GM10248 (cell line): ENCODE data around the gene RBM45.
"Not testable (repeated sequence)": the region's sequence is repeated elsewhere in the genome, so short reads cannot be mapped to it uniquely, and the experiment has no call there.

Experiments used
- CTCF ChIA-PET: fragments of 300-600 bp; sonication (Branson Sonifier 250); formaldehyde crosslinking; extraction: SDS; loops from one replicate; lab custom pipeline; 2021; ENCODE audit warnings: antibody characterized with exemption; lab: Yijun Ruan, JAX
- POLR2A ChIA-PET: fragments of 350-650 bp; sonication (Branson Sonifier 250); formaldehyde crosslinking; extraction: SDS; loops from one replicate; lab custom pipeline; 2020; ENCODE audit warnings: antibody characterized with exemption; lab: Yijun Ruan, JAX
- DNase-seq: peaks from one replicate; pipeline ENCODE4 v3.0.0; 2012; ENCODE audit errors: extremely low spot score
- TF ChIP-seq, protein P1 (sequence below): IDR thresholded peaks from 2 replicates; pipeline ENCODE4 v1.5.1; 2012; ENCODE audit warnings: mild to moderate bottlenecking, low read depth; ENCODE audit errors: extremely low read depth, missing control alignments, control extremely low read depth

The RBM45 gene

DNA sequence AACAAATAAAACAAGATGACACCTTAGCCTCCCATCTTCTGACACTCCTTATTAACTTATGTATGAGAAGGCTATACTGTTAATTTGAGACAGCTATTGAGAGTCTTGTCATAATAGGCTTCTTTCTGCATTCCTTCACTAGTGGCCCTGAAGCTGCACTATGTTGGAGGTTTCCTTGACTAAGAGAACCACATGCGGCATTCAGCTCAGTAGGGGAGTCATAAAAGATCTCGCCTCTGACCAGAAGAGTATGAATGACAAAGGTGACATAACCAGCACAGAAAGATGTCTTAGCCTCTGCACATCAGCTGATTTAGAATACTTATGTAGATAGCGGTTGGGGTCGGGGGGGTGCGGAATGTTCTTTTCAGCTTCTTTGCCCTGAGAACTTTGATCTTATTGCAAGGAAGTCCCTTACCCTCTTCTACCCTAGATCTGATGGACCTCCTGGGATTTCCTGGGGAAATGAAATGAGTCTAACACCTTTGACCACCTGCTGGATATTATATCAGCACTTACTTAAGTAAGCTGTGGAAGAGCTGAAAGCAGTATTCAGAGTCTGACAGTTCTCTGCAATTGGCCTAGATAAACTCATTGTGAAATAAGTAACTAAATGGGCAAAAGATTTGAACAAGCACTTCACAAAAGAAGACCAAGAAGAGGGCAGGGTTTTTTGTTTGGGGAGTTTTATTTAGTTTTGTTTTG lies 24.2 kb downstream of the RBM45 start:
- TF ChIP-seq, protein P1, sequence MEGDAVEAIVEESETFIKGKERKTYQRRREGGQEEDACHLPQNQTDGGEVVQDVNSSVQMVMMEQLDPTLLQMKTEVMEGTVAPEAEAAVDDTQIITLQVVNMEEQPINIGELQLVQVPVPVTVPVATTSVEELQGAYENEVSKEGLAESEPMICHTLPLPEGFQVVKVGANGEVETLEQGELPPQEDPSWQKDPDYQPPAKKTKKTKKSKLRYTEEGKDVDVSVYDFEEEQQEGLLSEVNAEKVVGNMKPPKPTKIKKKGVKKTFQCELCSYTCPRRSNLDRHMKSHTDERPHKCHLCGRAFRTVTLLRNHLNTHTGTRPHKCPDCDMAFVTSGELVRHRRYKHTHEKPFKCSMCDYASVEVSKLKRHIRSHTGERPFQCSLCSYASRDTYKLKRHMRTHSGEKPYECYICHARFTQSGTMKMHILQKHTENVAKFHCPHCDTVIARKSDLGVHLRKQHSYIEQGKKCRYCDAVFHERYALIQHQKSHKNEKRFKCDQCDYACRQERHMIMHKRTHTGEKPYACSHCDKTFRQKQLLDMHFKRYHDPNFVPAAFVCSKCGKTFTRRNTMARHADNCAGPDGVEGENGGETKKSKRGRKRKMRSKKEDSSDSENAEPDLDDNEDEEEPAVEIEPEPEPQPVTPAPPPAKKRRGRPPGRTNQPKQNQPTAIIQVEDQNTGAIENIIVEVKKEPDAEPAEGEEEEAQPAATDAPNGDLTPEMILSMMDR: no peak
- ChIA-PET POLR2A (no interaction called here), CTCF (interaction anchor here (0.6 to 3.6 kb wide), 5 partner anchors 9 to 25 kb away, joined by 3 to 14 read pairs (median 4); partner anchors contain the start of gene RBM45)
- DNase-seq: no peak

DNA sequence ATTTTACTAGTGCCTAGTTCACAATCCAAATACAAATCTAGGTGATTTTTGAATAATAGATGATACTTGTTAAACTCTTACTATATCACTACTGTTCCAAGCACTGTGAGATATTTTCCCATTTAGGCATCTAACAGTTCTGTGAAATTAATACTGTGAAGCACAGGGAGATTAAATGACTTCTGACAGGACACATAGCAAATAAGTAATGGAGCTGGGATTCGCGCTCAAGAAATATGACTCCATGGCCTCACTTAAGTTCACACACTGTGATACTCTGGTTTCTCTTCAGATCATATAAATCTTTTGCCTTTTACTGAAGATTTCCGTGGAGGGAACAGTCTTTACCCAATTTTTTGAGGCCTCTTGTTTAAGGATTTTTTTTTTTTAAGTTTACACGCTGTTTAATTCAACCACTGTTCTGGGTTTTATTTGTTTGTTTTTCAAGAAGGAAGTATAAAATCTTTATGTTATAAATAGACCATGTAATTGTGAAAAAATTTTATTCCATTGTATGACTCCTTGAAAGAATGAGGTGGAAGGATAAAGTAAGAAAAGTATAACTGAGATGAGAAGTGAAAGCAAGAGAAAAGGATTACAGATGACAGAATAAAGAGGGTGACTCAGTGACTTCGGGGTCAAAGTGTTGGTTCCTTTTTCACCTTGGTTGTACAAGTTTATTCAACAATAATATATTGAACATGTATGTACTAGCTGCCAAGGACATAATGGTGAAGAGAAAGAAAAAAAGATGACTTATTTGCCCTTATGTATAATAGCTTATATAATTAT lies 30.2 kb downstream of the RBM45 start:
- CTCF ChIA-PET: interaction anchor here (0.7 to 2.0 kb wide), 4 partner anchors 11 to 159 kb away, joined by 3 to 4 read pairs (median 4); partner anchors contain the start of gene RBM45
- POLR2A ChIA-PET: no interaction called here
- DNase-seq: no peak
- TF ChIP-seq, protein P1: no peak

DNA sequence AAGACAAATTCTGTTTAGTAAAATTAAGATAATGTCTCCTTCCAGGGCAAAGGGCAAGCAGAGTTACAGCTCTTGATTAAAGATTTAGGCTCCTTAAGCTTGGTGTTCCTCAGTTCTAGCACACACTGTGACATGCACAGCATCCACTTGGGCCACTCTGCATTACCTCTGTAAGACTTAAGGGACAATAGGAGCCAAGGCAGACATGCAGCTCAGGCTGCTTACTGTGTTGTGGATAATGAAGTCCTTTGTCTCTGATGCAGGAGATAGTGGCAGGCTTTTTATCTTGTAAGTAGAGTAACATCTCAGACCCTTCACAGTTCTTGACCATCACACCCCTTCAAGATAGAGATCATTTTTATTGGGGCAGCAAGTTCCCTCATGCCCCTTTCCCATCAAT lies 31.2 kb downstream of the RBM45 start:
- ChIA-PET POLR2A (no interaction called here), CTCF (interaction anchor here (0.7 to 2.0 kb wide), 2 partner anchors 12 to 160 kb away, joined by 3 to 4 read pairs; no protein-coding TSS in a partner anchor)
- no peak for DNase-seq
- TF ChIP-seq, protein P1: no peak

DNA sequence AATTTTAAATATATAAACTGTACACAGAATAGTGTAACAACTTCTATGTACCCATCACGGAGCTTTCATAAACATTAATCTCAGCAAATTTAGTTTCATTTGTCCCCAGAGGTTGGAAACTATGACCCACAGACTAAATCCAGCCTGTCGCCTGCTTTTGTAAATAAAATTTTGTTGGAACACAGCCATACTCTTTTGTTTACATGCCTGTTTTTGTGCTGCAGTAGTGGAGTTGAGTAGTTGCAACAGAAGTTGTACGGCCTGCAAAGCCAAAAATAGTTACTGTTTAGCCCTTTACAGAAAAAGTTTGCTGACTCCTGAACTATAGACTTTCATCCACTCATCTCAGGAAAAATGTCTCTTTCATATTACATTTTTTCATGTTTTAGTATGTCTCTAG lies 39.8 kb downstream of the RBM45 start:
- CTCF ChIA-PET: interaction anchor here (1.5 to 4.3 kb wide), 2 partner anchors 15 to 245 kb away, joined by 3 to 10 read pairs; no protein-coding TSS in a partner anchor
- TF ChIP-seq, protein P1: no peak
- no peak for DNase-seq
- POLR2A ChIA-PET: no interaction called here

DNA sequence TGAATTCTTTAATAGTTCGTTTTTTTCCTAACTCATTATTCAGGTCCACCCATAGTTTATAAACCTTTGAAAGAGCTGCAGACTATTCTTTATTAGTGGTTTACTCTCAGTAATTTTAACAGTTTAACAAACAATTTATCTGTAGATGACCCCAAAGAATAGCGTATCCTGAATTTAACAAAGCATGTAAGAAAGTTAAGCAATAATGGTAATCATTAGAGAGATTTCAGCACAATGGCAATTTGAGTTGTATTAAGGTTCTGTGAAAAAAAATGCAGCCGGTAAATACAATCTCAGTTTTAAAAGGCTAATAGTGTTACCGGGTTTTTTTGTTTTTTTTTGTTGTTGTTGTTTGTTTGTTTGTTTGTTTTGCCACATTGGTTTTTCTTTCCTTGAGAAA lies 40.3 kb downstream of the RBM45 start:
- ChIA-PET CTCF (interaction anchor here (1.1 to 4.3 kb wide), 4 partner anchors 8 to 245 kb away, joined by 3 to 10 read pairs (median 4); no protein-coding TSS in a partner anchor), POLR2A (no interaction called here)
- TF ChIP-seq, protein P1: no peak
- DNase-seq: no peak

DNA sequence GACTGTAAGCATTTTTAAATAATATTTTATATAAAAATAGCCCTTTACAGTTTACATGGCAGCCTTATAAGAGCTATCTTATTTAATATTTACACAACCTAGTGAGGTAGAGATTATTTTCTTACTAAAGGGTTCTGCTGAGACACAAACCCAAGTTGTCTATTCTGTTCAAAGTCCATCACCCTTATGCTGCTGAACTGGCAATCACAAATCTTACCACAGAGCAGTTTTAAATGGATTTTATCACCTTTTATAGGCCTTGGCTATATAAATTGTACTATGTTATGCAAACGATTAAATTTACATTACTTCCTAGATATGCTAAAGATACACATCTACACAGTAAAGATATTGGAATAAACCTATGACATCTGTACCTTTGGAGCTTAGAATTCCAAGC lies 40.7 kb downstream of the RBM45 start:
- no peak for DNase-seq
- CTCF ChIA-PET: interaction anchor here (1.1 to 4.3 kb wide), 5 partner anchors 8 to 244 kb away, joined by 3 to 10 read pairs (median 5); partner anchors contain the start of gene RBM45

DNA sequence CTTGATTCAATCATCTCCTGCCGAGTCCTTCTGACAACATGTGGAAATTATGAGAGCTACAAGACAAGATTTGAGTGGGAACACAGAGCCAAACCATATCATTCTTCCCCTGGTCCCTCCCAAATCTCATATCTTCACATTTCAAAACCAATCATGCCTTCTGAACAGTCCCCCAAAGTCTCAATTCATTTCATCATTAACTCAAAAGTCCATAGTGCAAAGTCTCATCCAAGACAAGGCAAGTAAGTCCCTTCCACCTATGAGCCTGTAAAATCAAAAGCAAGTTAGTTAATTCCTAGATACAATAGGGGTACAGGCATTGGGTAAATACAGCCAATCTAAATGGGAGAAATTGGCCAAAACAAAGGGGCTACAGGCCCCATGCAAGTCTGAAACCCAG lies 41.6 kb downstream of the RBM45 start:
- not testable (repeated sequence) for DNase-seq
- POLR2A ChIA-PET: interaction anchor here (0.6 kb wide), 1 partner anchor 467 kb away, joined by 3 read pairs; no protein-coding TSS in a partner anchor
- CTCF ChIA-PET: interaction anchor here (1.1 to 4.3 kb wide), 4 partner anchors 9 to 42 kb away, joined by 4 to 10 read pairs (median 6); partner anchors contain the start of gene RBM45

More for the DNA sequence above, 40.7 kb downstream of the RBM45 start:
- TF ChIP-seq, protein P1: no peak
- POLR2A ChIA-PET: no interaction called here
